ENCODE measurements around the gene PFKFB4. TPM values are rescaled to one million over a fixed set of nuclear protein-coding genes. Genes with fewer than 3 reads are reported as not detected.

PFKFB4 gene
- total and polyA plus RNA-seq, 9 of the 15 experiments (the other 6 are each of a cell fraction or from before 2014, with no cell fraction given) = 0.92 to 56.3 (median 13.5) TPM

- DNase-seq (ENCODE audit: extremely low read depth in 1 of 4, low spot score in 3 of 4) (no peak), ATAC-seq (no peak), FAIRE-seq (no peak)
- Histone ChIP-seq H4K20me1 (replicated peaks; ENCODE audit: control insufficient read depth, insufficient read depth, low read length) (no peaks in the 10 kb centered on the region), H3K9me3 (replicated peaks; ENCODE audit: control insufficient read depth, insufficient read depth, low read depth, low read length) (no peaks in the 10 kb centered on the region), H3K9ac (ENCODE audit: insufficient read depth in 1 of 2, low read depth in 2 of 2, low read length in 2 of 2) (peak overlapping the region in 1 of 2 experiments; percentile 93; a peak in 1 of 4 replicates), H3K27me3 (ENCODE audit: control insufficient read depth in 2 of 2, insufficient read depth in 2 of 2, low read length in 2 of 2) (no peaks in the 10 kb centered on the region), H3K79me2 (ENCODE audit: control insufficient read depth, insufficient read depth, low read length) (no peaks in the 10 kb centered on the region), H3K4me1 (replicated peaks in 1 of 2; ENCODE audit: control insufficient read depth in 2 of 2, insufficient read depth in 2 of 2, low read length in 2 of 2) (peaks cover 6 to 35% of the 10 kb centered on the region in 2 experiments; a peak in 4 of 5 replicates), H3K4me3 (no peak overlapping the region), H3K4me2 (ENCODE audit: insufficient read depth, low read length) (peak overlapping the region; percentile 57; the same call in 1 of the 2 replicates), H3K36me3 (ENCODE audit: control insufficient read depth, insufficient read depth, low read length) (no peaks in the 10 kb centered on the region), H3K27ac (ENCODE audit: extremely low read depth, low read depth, low read length) (no peak overlapping the region), H3K9me1 (ENCODE audit: control insufficient read depth, insufficient read depth, low read length) (no peaks in the 10 kb centered on the region), H2AFZ (ENCODE audit: low read depth, low read length) (0 out of 2 replicates have a peak overlapping the region, but pooled peaks have one; percentile 53)
- TF ChIP-seq HDAC1 (IDR thresholded peaks at IDR 0.05) = no peak
- TF ChIP-seq MECOM (CRISPR knock-in tag; IDR thresholded peaks at IDR 0.05) = no peak
- no peak for TF ChIP-seq BRF1 (IDR thresholded peaks at IDR 0.05; ENCODE audit: borderline replicate concordance, extremely low read depth, insufficient read length)
- no peak for TF ChIP-seq BMI1 (IDR thresholded peaks at IDR 0.05; ENCODE audit: low read length)
- no peak for TF ChIP-seq HNRNPL (IDR thresholded peaks at IDR 0.05; ENCODE audit: low read depth, low read length)
- no peak for TF ChIP-seq ZBTB12 (CRISPR knock-in tag; IDR thresholded peaks at IDR 0.05)
- CTCF ChIA-PET (ENCODE audit: low intra/inter-chr PET ratio) = no interaction called here
- POLR2A ChIA-PET = no interaction called here
- 76% methylated on average over 6 of the region's 6 CpGs for WGBS (ENCODE audit: insufficient coverage, low coverage, missing lambda C conversion rate)
- intact Hi-C loops (cut with micrococcal nuclease) (loop anchor here (10.0 kb wide), 1 partner anchor 98 kb away; no protein-coding TSS in a partner anchor), in situ Hi-C loops (cut with MboI) (no loop called here)
- no TSS peak for BruUV-seq (replicated peaks)
Measured at GRCh38 chr3:48502728-48503168, 53.9 kb downstream of the PFKFB4 start.

Measured in K562 (cell line).